Measurements from ENCODE around the gene GLIPR1L2.
"Not testable (repeated sequence)": the region's sequence is repeated elsewhere in the genome, so short reads cannot be mapped to it uniquely, and the experiment has no call there.

The GLIPR1L2 gene

DNA sequence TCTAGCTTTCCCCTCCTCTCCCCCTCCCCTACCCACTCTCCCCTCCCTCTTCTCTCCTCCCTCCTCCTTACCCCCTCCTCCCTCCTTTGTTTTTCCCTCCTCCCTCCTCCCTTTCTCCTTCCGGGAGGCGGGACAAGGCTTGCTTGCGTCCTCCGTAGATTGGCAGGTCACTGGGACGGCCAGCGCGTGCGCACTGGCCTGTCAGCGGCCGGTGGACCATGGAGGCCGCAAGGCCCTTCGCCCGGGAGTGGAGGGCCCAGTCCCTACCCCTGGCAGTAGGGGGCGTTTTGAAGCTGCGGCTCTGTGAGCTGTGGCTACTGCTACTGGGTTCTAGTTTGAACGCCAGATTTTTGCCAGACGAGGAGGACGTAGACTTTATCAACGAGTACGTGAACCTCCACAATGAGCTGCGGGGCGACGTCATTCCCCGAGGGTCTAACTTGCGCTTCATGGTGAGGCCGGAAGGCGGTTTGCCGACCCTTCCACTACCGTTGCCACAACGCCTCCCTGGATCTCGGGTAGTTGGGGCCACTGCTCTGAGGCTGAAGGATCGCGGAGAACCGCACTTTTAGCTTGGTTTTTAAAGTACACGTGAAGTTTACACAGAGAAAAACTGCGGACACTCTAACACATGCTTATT, at the start of gene GLIPR1L2:
Gene GLIPR1L2, plus strand, starts transcription at position 191 of the 640 bp plus-strand sequence. Its CDS starts 28 bp downstream, at position 219.
- peak; percentile 97 for DNase-seq (ENCODE audit: low read depth)
- H3K4me3 ChIP-seq (ENCODE audit: control insufficient read depth, low read depth, low read length) = peak within 1 kb of the TSS; percentile 71
- TF ChIP-seq CTCF (conservative IDR thresholded peaks at IDR 0.05; ENCODE audit: control insufficient read depth, insufficient read depth, low read depth, low read length) = peak; percentile 87

DNA sequence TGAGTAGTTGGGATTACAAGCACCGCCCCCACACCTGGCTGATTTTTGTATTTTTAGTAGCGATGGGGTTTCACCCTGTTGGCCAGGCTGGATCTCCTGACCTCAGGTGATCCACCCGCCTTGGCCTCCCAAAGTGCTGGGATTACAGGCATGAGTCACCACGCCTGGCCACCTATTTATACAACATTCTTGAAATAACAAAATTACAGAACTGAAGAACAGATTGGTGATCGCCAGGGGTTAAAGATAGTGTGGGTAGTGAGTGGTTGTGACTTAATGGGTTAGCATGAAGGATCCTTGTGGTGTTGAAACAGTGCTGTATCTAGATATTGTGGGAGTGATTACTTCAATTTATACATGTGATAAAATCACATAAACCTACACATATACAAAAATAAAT, 49.0 kb upstream of the GLIPR1L2 start:
- no peak for TF ChIP-seq CTCF (conservative IDR thresholded peaks at IDR 0.05; ENCODE audit: control insufficient read depth, insufficient read depth, low read depth, low read length)

GRCh38 chr12:75345531-75345930, 45.4 kb upstream of the GLIPR1L2 start:
- no peak for TF ChIP-seq CTCF (conservative IDR thresholded peaks at IDR 0.05; ENCODE audit: control insufficient read depth, insufficient read depth, low read depth, low read length)
- peak; percentile 23 for DNase-seq (ENCODE audit: low read depth)
- no peak overlapping the region for H3K4me3 ChIP-seq (ENCODE audit: control insufficient read depth, low read depth, low read length)

More for the DNA sequence above, 49.0 kb upstream of the GLIPR1L2 start:
- no peak for DNase-seq (ENCODE audit: low read depth)
- no peak overlapping the region for H3K4me3 ChIP-seq (ENCODE audit: control insufficient read depth, low read depth, low read length)

- H3K4me3 ChIP-seq (ENCODE audit: control insufficient read depth, low read depth, low read length); DNase-seq (ENCODE audit: low read depth): not testable (repeated sequence)
Observed at GRCh38 chr12:75346215-75346614, 44.7 kb upstream of the GLIPR1L2 start.

- H3K4me3 ChIP-seq (ENCODE audit: control insufficient read depth, low read depth, low read length) = no peak overlapping the region
- no peak for DNase-seq (ENCODE audit: low read depth)
- no peak for TF ChIP-seq CTCF (conservative IDR thresholded peaks at IDR 0.05; ENCODE audit: control insufficient read depth, insufficient read depth, low read depth, low read length)
Observed at GRCh38 chr12:75349946-75350345, 40.9 kb upstream of the GLIPR1L2 start.

DNA sequence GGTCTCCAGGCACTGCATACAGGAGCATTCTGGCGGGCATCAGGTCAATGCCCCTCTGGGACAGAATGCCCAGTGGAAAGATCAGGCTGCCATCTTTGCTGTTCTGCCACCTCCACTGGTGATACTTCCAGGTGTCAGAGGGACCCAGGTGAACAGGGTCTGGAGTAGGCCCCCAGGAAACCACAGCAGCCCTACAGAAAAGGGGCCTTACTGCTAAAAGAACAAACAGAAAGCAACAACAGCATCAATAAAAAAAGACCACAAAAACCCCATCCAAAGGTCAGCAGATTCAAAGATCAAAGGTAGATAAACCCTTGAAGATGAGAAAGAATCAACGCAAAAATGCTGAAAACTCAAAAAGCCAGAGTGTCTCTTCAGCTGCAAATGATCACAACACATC, 40.5 kb upstream of the GLIPR1L2 start:
- no peak overlapping the region for H3K4me3 ChIP-seq (ENCODE audit: control insufficient read depth, low read depth, low read length)
- no peak for TF ChIP-seq CTCF (conservative IDR thresholded peaks at IDR 0.05; ENCODE audit: control insufficient read depth, insufficient read depth, low read depth, low read length)
- DNase-seq (ENCODE audit: low read depth) = no peak

DNA sequence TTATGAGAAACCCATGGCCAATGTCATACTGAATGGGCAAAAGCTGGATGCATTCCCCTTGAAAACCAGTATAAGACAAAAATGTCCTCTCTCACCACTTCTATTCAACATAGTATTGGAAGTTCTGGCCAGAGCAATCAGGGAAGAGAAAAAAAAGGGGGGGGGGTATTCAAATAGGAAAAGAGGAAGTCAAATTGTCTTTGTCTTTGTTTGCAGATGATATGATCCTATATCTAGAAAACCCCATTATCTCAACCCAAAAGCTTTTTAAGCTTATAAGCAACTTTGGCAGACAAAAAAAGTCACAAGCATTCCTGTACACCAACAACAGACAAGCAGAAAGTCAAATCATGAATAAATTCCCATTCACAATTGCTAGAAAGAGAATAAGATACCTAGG, 36.9 kb upstream of the GLIPR1L2 start:
- TF ChIP-seq CTCF (conservative IDR thresholded peaks at IDR 0.05; ENCODE audit: control insufficient read depth, insufficient read depth, low read depth, low read length) = no peak
- no peak overlapping the region for H3K4me3 ChIP-seq (ENCODE audit: control insufficient read depth, low read depth, low read length)
- no peak for DNase-seq (ENCODE audit: low read depth)
